ENCODE measurements around the gene NTM. TPM values are rescaled to one million over a fixed set of nuclear protein-coding genes. Genes with fewer than 3 reads are reported as not detected.

NTM gene
- total and polyA plus RNA-seq, 2 donors (not counting 3 experiments of a cell fraction or from before 2014, with no cell fraction given): 1.00 to 1.1 TPM

DNA sequence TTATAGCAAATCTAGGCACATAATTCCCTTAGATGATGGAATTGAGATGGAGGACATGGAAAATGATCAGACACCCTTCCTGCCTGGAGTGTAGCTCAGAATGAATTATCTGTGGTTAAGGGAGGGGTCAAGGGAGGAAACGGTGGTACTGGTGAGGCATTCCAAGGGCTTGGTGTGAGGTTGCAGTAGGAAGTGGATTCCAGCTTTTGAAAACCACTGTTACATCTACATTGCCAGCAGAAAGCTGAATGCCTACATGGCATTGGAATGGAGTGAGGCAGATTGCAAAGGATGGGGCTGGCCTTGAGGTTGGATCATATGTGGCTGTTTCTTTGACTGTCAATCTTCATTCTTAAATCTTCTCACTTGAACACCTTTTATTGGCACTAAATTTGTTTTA, 684.4 kb downstream of the NTM start:
- Histone ChIP-seq H3K9me1 (replicated peaks; ENCODE audit: control insufficient read depth, extremely low read depth, insufficient read depth, low read length) (no peaks in the 10 kb centered on the region), H3K4me2 (ENCODE audit: insufficient read depth, low read length) (no peak overlapping the region), H4K20me1 (replicated peaks; ENCODE audit: control insufficient read depth, extremely low read depth, insufficient read depth, low read length) (no peaks in the 10 kb centered on the region), H3K27ac (ENCODE audit: insufficient read depth, low read depth, low read length) (no peak overlapping the region), H3K9ac (replicated peaks; ENCODE audit: extremely low read depth, insufficient read depth, low read length) (no peak overlapping the region), H2AFZ (ENCODE audit: low read depth, low read length) (peak overlapping the region; percentile 36), H3K27me3 (ENCODE audit: control insufficient read depth in 2 of 2, insufficient read depth in 2 of 2, low read length in 2 of 2) (no peaks in the 10 kb centered on the region), H3K79me2 (ENCODE audit: control insufficient read depth, insufficient read depth, low read length) (no peaks in the 10 kb centered on the region), H3K36me3 (ENCODE audit: control insufficient read depth in 2 of 2, extremely low read depth in 1 of 2, insufficient read depth in 2 of 2, low read length in 2 of 2) (no peaks in the 10 kb centered on the region), H3K4me1 (ENCODE audit: control insufficient read depth, extremely low read depth, insufficient read depth, low read length) (peaks cover 12% of the 10 kb centered on the region), H3K9me3 (replicated peaks; ENCODE audit: control insufficient read depth, insufficient read depth, low read length) (no peaks in the 10 kb centered on the region), H3K4me3 (replicated peaks in 1 of 3; ENCODE audit: insufficient read depth in 1 of 3, low read depth in 1 of 3, low read length in 3 of 3) (no peak overlapping the region)
- BruUV-seq (replicated peaks): no TSS peak
- peak; percentile 43 for FAIRE-seq
- no peak for DNase-seq (ENCODE audit: low read depth, low spot score)
- ChIA-PET CTCF (interaction anchor here (1.0 to 1.5 kb wide), 6 partner anchors 12 to 360 kb away, joined by 3 to 4 read pairs (median 3); no protein-coding TSS in a partner anchor), POLR2A (no interaction called here)
- dilution Hi-C loops (cut with MboI; ENCODE audit: extremely low pct_ligation_motif_present, low sequenced_read_pairs) (no loop called here), intact Hi-C loops (cut with micrococcal nuclease) (loop anchor here (10.0 kb wide), 1 partner anchor 1780 kb away; no protein-coding TSS in a partner anchor)
- TF ChIP-seq CTCF (IDR thresholded peaks at IDR 0.05; ENCODE audit: extremely low read depth in 1 of 2, insufficient read depth in 1 of 2, low read depth in 1 of 2, low read length in 2 of 2) (no peak), POLR2AphosphoS5 (IDR thresholded peaks at IDR 0.05; ENCODE audit: insufficient read depth, low read depth, low read length) (peak; percentile 36), JUN (IDR thresholded peaks at IDR 0.05; ENCODE audit: borderline replicate concordance, insufficient read depth, insufficient read length, low read depth) (no peak)

DNA sequence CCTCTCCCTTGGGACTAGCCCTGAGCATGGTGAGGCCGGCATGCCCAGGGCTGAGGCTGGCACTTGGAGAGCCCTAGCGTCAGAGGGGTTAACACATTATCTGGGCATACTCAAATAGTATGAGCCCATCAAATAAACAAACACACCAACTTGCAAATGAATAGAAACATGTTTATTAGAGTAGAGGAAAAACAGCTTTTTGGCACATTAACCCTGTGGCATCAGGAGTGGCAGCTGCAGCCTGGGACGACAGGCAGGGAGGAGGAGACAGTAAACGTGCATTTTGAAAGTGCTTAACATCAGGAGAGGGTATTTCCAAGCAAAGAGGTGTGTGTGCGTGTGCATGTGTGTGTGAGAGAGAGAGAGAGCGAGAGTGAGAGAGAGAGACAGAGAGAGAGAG, 684.9 kb downstream of the NTM start:
- dilution Hi-C loops (cut with MboI; ENCODE audit: extremely low pct_ligation_motif_present, low sequenced_read_pairs): no loop called here
- Histone ChIP-seq H3K9me3 (replicated peaks; ENCODE audit: control insufficient read depth, insufficient read depth, low read length) (no peaks in the 10 kb centered on the region), H3K79me2 (ENCODE audit: control insufficient read depth, insufficient read depth, low read length) (no peaks in the 10 kb centered on the region), H2AFZ (ENCODE audit: low read depth, low read length) (no peak overlapping the region), H3K4me1 (ENCODE audit: control insufficient read depth, extremely low read depth, insufficient read depth, low read length) (peaks cover 12% of the 10 kb centered on the region), H4K20me1 (replicated peaks; ENCODE audit: control insufficient read depth, extremely low read depth, insufficient read depth, low read length) (no peaks in the 10 kb centered on the region), H3K9ac (replicated peaks; ENCODE audit: extremely low read depth, insufficient read depth, low read length) (no peak overlapping the region), H3K27ac (ENCODE audit: insufficient read depth, low read depth, low read length) (no peak overlapping the region), H3K27me3 (ENCODE audit: control insufficient read depth in 2 of 2, insufficient read depth in 2 of 2, low read length in 2 of 2) (no peaks in the 10 kb centered on the region), H3K4me3 (replicated peaks in 1 of 3; ENCODE audit: insufficient read depth in 1 of 3, low read depth in 1 of 3, low read length in 3 of 3) (no peak overlapping the region), H3K36me3 (ENCODE audit: control insufficient read depth in 2 of 2, extremely low read depth in 1 of 2, insufficient read depth in 2 of 2, low read length in 2 of 2) (no peaks in the 10 kb centered on the region), H3K9me1 (replicated peaks; ENCODE audit: control insufficient read depth, extremely low read depth, insufficient read depth, low read length) (no peaks in the 10 kb centered on the region), H3K4me2 (ENCODE audit: insufficient read depth, low read length) (no peak overlapping the region)
- FAIRE-seq (no peak), DNase-seq (ENCODE audit: low read depth, low spot score) (no peak)
- ChIA-PET POLR2A (no interaction called here), CTCF (interaction anchor here (1.3 to 1.5 kb wide), 4 partner anchors 13 to 187 kb away, joined by 3 to 4 read pairs (median 4); no protein-coding TSS in a partner anchor)
- TF ChIP-seq POLR2A (IDR thresholded peaks at IDR 0.05; ENCODE audit: low read depth, low read length) (no peak), JUN (IDR thresholded peaks at IDR 0.05; ENCODE audit: borderline replicate concordance, insufficient read depth, insufficient read length, low read depth) (no peak), EZH2 (IDR thresholded peaks at IDR 0.05; ENCODE audit: borderline replicate concordance, low read depth, low read length, severe bottlenecking) (no peak)
- TF ChIP-seq, protein P1, sequence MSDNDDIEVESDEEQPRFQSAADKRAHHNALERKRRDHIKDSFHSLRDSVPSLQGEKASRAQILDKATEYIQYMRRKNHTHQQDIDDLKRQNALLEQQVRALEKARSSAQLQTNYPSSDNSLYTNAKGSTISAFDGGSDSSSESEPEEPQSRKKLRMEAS (IDR thresholded peaks at IDR 0.05; ENCODE audit: insufficient read depth, insufficient read length): no peak
- no TSS peak for BruUV-seq (replicated peaks)
- intact Hi-C loops (cut with micrococcal nuclease): loop anchor here (10.0 kb wide), 1 partner anchor 1780 kb away; no protein-coding TSS in a partner anchor

Measured in endothelial cell of umbilical vein (primary cell).